ENCODE data around the gene FCHO2. TPM values are rescaled to one million over a fixed set of nuclear protein-coding genes. Genes with fewer than 3 reads are reported as not detected.

Gene FCHO2
- total and polyA plus RNA-seq, 11 donors = 7.0 to 35.3 (median 15.5) TPM

- H3K4me3 ChIP-seq = no peak overlapping the region
- no peak overlapping the region for H3K27ac ChIP-seq
- no peaks in the 10 kb centered on the region for H3K27me3 ChIP-seq
- H3K36me3 ChIP-seq = peaks cover 0 to 46% (median 36%) of the 10 kb centered on the region in 9 donors
- no peaks in the 10 kb centered on the region for H3K4me1 ChIP-seq
- intact Hi-C loops (cut with DNase I) = no loop called here
- ATAC-seq = no peak
- TF ChIP-seq CTCF (IDR thresholded peaks at IDR 0.05) (no peak), POLR2A (IDR thresholded peaks at IDR 0.05) (no peak)
- H3K9me3 ChIP-seq = peaks cover 0 to 8% (median 0%) of the 10 kb centered on the region in 12 donors
- no peak for DNase-seq
Measured at GRCh38 chr5:72991394-72991793, 35.6 kb downstream of the FCHO2 start.

- H3K4me3 ChIP-seq = no peak overlapping the region
- DNase-seq (no peak), ATAC-seq (no peak)
- TF ChIP-seq POLR2A (IDR thresholded peaks at IDR 0.05) = no peak
- no peak for TF ChIP-seq CTCF (IDR thresholded peaks at IDR 0.05)
- 94 to 100% (median 96%) methylated on average over 1 of the region's 1 CpG for WGBS, 4 donors
- H3K36me3 ChIP-seq = peaks cover 0 to 62% (median 50%) of the 10 kb centered on the region in 9 donors
- no peaks in the 10 kb centered on the region for H3K27me3 ChIP-seq
- intact Hi-C loops (cut with DNase I) = no loop called here
- H3K9me3 ChIP-seq = peaks cover 0 to 8% (median 0%) of the 10 kb centered on the region in 12 donors
- H3K4me1 ChIP-seq = no peaks in the 10 kb centered on the region
- no peak overlapping the region for H3K27ac ChIP-seq
Measured at GRCh38 chr5:72994578-72994977, 38.7 kb downstream of the FCHO2 start.

- Histone ChIP-seq H3K27ac (no peak overlapping the region), H3K4me1 (no peaks in the 10 kb centered on the region), H3K9me3 (peaks cover 0 to 8% (median 0%) of the 10 kb centered on the region in 12 donors), H3K36me3 (peaks cover 0 to 49% (median 36%) of the 10 kb centered on the region in 9 donors), H3K4me3 (no peak overlapping the region), H3K27me3 (no peaks in the 10 kb centered on the region)
- ATAC-seq = no peak
- WGBS, 4 donors = 96 to 98% (median 97%) methylated on average over 22 to 28 of the region's 28 CpGs
- DNase-seq = no peak
- TF ChIP-seq POLR2A (IDR thresholded peaks at IDR 0.05) = no peak
- TF ChIP-seq CTCF (IDR thresholded peaks at IDR 0.05) = no peak
- intact Hi-C loops (cut with DNase I) = no loop called here
Measured at GRCh38 chr5:72996632-72997031, 40.8 kb downstream of the FCHO2 start.

GRCh38 chr5:72999916-73000315, 44.1 kb downstream of the FCHO2 start:
- DNase-seq (no peak), ATAC-seq (no peak)
- Histone ChIP-seq H3K4me1 (no peaks in the 10 kb centered on the region), H3K9me3 (no peaks in the 10 kb centered on the region), H3K36me3 (peaks cover 0 to 19% (median 14%) of the 10 kb centered on the region in 9 donors), H3K4me3 (no peak overlapping the region), H3K27ac (no peak overlapping the region), H3K27me3 (no peaks in the 10 kb centered on the region)
- TF ChIP-seq POLR2A (IDR thresholded peaks at IDR 0.05) (no peak), CTCF (IDR thresholded peaks at IDR 0.05) (no peak)
- intact Hi-C loops (cut with DNase I) = loop anchor here in 1 of 10 donors (10.0 kb wide), 1 partner anchor 95 kb away; no protein-coding TSS in a partner anchor
- WGBS, 4 donors = 95 to 98% (median 96%) methylated on average over 4 of the region's 4 CpGs

All from heart left ventricle (tissue), 16 donors.